HepG2 (cell line): Measurements from ENCODE around the gene FOXA3. TPM values are rescaled to one million over a fixed set of nuclear protein-coding genes. Genes with fewer than 3 reads are reported as not detected.
A peak's percentile ranks its signal among the peaks of the same experiment; 100 is the strongest.

Source experiments
- AGO1 ChIP-seq: fragments of 200-400 bp; formaldehyde crosslinking; IDR thresholded peaks from 2 replicates; pipeline ENCODE4 v1.6.1; 2017; ENCODE audit warnings: mild to moderate bottlenecking, low read depth, low read length, moderate library complexity; ENCODE audit not compliant: poor library complexity, severe bottlenecking
- CREM ChIP-seq, 2 experiments: sonication (generic) in 1 of 2; formaldehyde crosslinking in 1 of 2; IDR thresholded peaks; 2 replicates each; pipeline versions ENCODE4 v1.4.0 to v1.6.1; 2016 to 2020; ENCODE audit warnings: antibody characterized with exemption in 1 of 2, mild to moderate bottlenecking in 1 of 2, missing genetic modification reagents in 1 of 2
- DMAP1 ChIP-seq: IDR thresholded peaks from 2 replicates; pipeline ENCODE4 v1.6.1; 2016
- HOXA3 ChIP-seq: sonication (generic); formaldehyde crosslinking; IDR thresholded peaks from 2 replicates; pipeline ENCODE4 v1.5.0; 2020; ENCODE audit warnings: missing genetic modification reagents
- HOXA7 ChIP-seq: sonication (generic); formaldehyde crosslinking; IDR thresholded peaks from 2 replicates; pipeline ENCODE4 v1.8.1; 2022; ENCODE audit warnings: mild to moderate bottlenecking, missing genetic modification reagents, moderate library complexity
- JUNB ChIP-seq: sonication (generic); formaldehyde crosslinking; IDR thresholded peaks from 2 replicates; pipeline ENCODE4 v1.8.0; 2022; ENCODE audit warnings: missing genetic modification reagents, mild to moderate bottlenecking, borderline replicate concordance
- KLF13 ChIP-seq: sonication (generic); formaldehyde crosslinking; IDR thresholded peaks from 2 replicates; pipeline ENCODE4 v1.4.0; 2020; ENCODE audit warnings: mild to moderate bottlenecking, missing genetic modification reagents
- LCORL ChIP-seq, 2 experiments: fragments of 450-650 bp in 1 of 2; sonication (generic) in 1 of 2; formaldehyde crosslinking in 1 of 2; IDR thresholded peaks; 2 replicates each; pipeline versions ENCODE4 v1.5.0 to v1.6.1; 2017 to 2020; ENCODE audit warnings: antibody characterized with exemption in 1 of 2, missing genetic modification reagents in 1 of 2
- MAF1 ChIP-seq: sonication (generic); formaldehyde crosslinking; IDR thresholded peaks from 2 replicates; pipeline ENCODE4 v1.5.0; 2020; ENCODE audit warnings: missing genetic modification reagents, borderline replicate concordance
- MEF2D ChIP-seq: sonication (generic); formaldehyde crosslinking; IDR thresholded peaks from 2 replicates; pipeline ENCODE4 v1.5.1; 2020; ENCODE audit warnings: mild to moderate bottlenecking, missing genetic modification reagents
- MIXL1 ChIP-seq: IDR thresholded peaks from 2 replicates; pipeline ENCODE4 v1.6.1; 2016
- MTA3 ChIP-seq: sonication (generic); formaldehyde crosslinking; IDR thresholded peaks from 2 replicates; pipeline ENCODE4 v1.4.0; 2020; ENCODE audit warnings: missing genetic modification reagents
- MYPOP ChIP-seq: sonication (generic); formaldehyde crosslinking; IDR thresholded peaks from 2 replicates; pipeline ENCODE4 v1.8.1; 2023; ENCODE audit warnings: mild to moderate bottlenecking, moderate library complexity, missing genetic modification reagents
- NONO ChIP-seq, 2 experiments: fragments of 450-650 bp in 1 of 2; sonication (generic) in 1 of 2; formaldehyde crosslinking in 1 of 2; IDR thresholded peaks in 1 of 2; conservative IDR thresholded peaks in 1 of 2; 2 replicates each; pipeline versions ENCODE4 v1.6.1 to v1.8.0; 2017 to 2022; ENCODE audit warnings: mild to moderate bottlenecking in 1 of 2, missing genetic modification reagents in 1 of 2, moderate library complexity in 1 of 2
- RARG ChIP-seq: sonication (generic); formaldehyde crosslinking; IDR thresholded peaks from 2 replicates; pipeline ENCODE4 v1.4.0; 2020; ENCODE audit warnings: low read depth, mild to moderate bottlenecking, missing genetic modification reagents
- REXO4 ChIP-seq: sonication (generic); formaldehyde crosslinking; IDR thresholded peaks from 2 replicates; pipeline ENCODE4 v1.8.0; 2022; ENCODE audit warnings: missing genetic modification reagents, mild to moderate bottlenecking, borderline replicate concordance
- RORA ChIP-seq: sonication (generic); formaldehyde crosslinking; IDR thresholded peaks from 2 replicates; pipeline ENCODE4 v1.5.0; 2020; ENCODE audit warnings: mild to moderate bottlenecking, missing genetic modification reagents, moderate library complexity
- SATB2 ChIP-seq: sonication (generic); formaldehyde crosslinking; IDR thresholded peaks from 2 replicates; pipeline ENCODE4 v1.5.0; 2020; ENCODE audit warnings: missing genetic modification reagents
- YY1 ChIP-seq: IDR thresholded peaks from 2 replicates; pipeline ENCODE4 v1.6.1; 2011; ENCODE audit warnings: low read length, low read depth, moderate library complexity, mild to moderate bottlenecking; ENCODE audit not compliant: insufficient read depth, insufficient replicate concordance
- ZNF143 ChIP-seq: sonication (generic); formaldehyde crosslinking; IDR thresholded peaks from 2 replicates; pipeline ENCODE4 v1.4.0; 2020; ENCODE audit warnings: missing genetic modification reagents
- ZNF597 ChIP-seq: sonication (generic); formaldehyde crosslinking; IDR thresholded peaks from 2 replicates; pipeline ENCODE4 v1.5.0; 2020; ENCODE audit warnings: missing genetic modification reagents
- ZNF691 ChIP-seq: sonication (generic); formaldehyde crosslinking; IDR thresholded peaks from 2 replicates; pipeline ENCODE4 v1.4.0; 2020; ENCODE audit warnings: missing genetic modification reagents, low read depth, mild to moderate bottlenecking, borderline replicate concordance
- polyA plus RNA-seq, 8 experiments: library from polyadenylated mRNA; depleted of rRNA in 3 of 8; stranded (reverse) in 7 of 8; unstranded in 1 of 8; fragments of >200 nt; fragmentation: Illumina TruSeq in 4 of 8; extraction: Trizol in 4 of 8; gene quantifications; 2 replicates each; pipeline versions ENCODE4 v1.2.1 to v1.2.3, GENCODE V29; 2011 to 2016; ENCODE audit warnings: low read depth in 4 of 8, missing spikeins in 1 of 8, mixed read lengths in 1 of 8; ENCODE audit not compliant: insufficient read depth in 1 of 8
- total RNA-seq, 5 experiments: library from RNA; depleted of rRNA; stranded (reverse); fragments of >200 nt; fragmentation: Illumina TruSeq; extraction: Trizol; gene quantifications; 2 replicates each; pipeline ENCODE4 v1.2.3, GENCODE V29; 2016; ENCODE audit warnings: low read depth in 1 of 5
- TF ChIP-seq, protein P1 (sequence below): sonication (generic); formaldehyde crosslinking; IDR thresholded peaks from 2 replicates; pipeline ENCODE4 v1.4.0; 2020; ENCODE audit warnings: missing genetic modification reagents
- TF ChIP-seq, protein P2 (sequence below): sonication (generic); formaldehyde crosslinking; IDR thresholded peaks from 2 replicates; pipeline ENCODE4 v1.4.0; 2020; ENCODE audit warnings: missing genetic modification reagents

The FOXA3 gene
- total and polyA plus RNA-seq, 2 of the 13 experiments (the other 11 are each of a cell fraction or from before 2014, with no cell fraction given), result 29.8 to 47.6 TPM

GRCh38 chr19:45895519-45895972, 31.4 kb downstream of the FOXA3 start (continued):
- TF ChIP-seq YY1 (no peak), MIXL1 (no peak), ZNF691 (no peak; the same call in 1 of the 2 replicates), HOXA7 (CRISPR knock-in tag) (no peak), SATB2 (CRISPR knock-in tag) (no peak), ZNF597 (CRISPR knock-in tag) (no peak), RARG (CRISPR knock-in tag) (no peak), ZNF143 (CRISPR knock-in tag) (peak; percentile 48; the same call in 1 of the 2 replicates), JUNB (CRISPR knock-in tag) (no peak), DMAP1 (CRISPR knock-in tag) (peak; percentile 76), MTA3 (no peak), KLF13 (no peak), CREM (IDR thresholded peaks at IDR 0.05) (peak; percentile 47; the same call in 1 of the 2 replicates), CREM (CRISPR knock-in tag; IDR thresholded peaks at IDR 0.05) (no peak), MAF1 (no peak), LCORL (IDR thresholded peaks at IDR 0.05) (no peak), LCORL (CRISPR knock-in tag; IDR thresholded peaks at IDR 0.05) (peak; percentile 47; the same call in 1 of the 2 replicates), MYPOP (CRISPR knock-in tag) (no peak; the same call in 1 of the 2 replicates), REXO4 (CRISPR knock-in tag) (no peak), MEF2D (CRISPR knock-in tag) (no peak), NONO (IDR thresholded peaks at IDR 0.05) (no peak), NONO (CRISPR knock-in tag; conservative IDR thresholded peaks at IDR 0.05) (peak; percentile 32; the same call in 1 of the 2 replicates), HOXA3 (CRISPR knock-in tag) (peak; percentile 71; the same call in 1 of the 2 replicates), AGO1 (no peak), RORA (CRISPR knock-in tag) (no peak)
- TF ChIP-seq, protein P1, sequence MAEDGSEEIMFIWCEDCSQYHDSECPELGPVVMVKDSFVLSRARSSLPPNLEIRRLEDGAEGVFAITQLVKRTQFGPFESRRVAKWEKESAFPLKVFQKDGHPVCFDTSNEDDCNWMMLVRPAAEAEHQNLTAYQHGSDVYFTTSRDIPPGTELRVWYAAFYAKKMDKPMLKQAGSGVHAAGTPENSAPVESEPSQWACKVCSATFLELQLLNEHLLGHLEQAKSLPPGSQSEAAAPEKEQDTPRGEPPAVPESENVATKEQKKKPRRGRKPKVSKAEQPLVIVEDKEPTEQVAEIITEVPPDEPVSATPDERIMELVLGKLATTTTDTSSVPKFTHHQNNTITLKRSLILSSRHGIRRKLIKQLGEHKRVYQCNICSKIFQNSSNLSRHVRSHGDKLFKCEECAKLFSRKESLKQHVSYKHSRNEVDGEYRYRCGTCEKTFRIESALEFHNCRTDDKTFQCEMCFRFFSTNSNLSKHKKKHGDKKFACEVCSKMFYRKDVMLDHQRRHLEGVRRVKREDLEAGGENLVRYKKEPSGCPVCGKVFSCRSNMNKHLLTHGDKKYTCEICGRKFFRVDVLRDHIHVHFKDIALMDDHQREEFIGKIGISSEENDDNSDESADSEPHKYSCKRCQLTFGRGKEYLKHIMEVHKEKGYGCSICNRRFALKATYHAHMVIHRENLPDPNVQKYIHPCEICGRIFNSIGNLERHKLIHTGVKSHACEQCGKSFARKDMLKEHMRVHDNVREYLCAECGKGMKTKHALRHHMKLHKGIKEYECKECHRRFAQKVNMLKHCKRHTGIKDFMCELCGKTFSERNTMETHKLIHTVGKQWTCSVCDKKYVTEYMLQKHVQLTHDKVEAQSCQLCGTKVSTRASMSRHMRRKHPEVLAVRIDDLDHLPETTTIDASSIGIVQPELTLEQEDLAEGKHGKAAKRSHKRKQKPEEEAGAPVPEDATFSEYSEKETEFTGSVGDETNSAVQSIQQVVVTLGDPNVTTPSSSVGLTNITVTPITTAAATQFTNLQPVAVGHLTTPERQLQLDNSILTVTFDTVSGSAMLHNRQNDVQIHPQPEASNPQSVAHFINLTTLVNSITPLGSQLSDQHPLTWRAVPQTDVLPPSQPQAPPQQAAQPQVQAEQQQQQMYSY (CRISPR knock-in tag), result no peak
- TF ChIP-seq, protein P2, sequence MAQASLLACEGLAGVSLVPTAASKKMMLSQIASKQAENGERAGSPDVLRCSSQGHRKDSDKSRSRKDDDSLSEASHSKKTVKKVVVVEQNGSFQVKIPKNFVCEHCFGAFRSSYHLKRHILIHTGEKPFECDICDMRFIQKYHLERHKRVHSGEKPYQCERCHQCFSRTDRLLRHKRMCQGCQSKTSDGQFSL, result no peak
